Measurements from ENCODE around the gene NACC2. TPM values are rescaled to one million over a fixed set of nuclear protein-coding genes. Genes with fewer than 3 reads are reported as not detected.

Gene NACC2
- polyA plus RNA-seq, 3 donors, result 5.3 to 15.5 (median 9.1) TPM

DNA sequence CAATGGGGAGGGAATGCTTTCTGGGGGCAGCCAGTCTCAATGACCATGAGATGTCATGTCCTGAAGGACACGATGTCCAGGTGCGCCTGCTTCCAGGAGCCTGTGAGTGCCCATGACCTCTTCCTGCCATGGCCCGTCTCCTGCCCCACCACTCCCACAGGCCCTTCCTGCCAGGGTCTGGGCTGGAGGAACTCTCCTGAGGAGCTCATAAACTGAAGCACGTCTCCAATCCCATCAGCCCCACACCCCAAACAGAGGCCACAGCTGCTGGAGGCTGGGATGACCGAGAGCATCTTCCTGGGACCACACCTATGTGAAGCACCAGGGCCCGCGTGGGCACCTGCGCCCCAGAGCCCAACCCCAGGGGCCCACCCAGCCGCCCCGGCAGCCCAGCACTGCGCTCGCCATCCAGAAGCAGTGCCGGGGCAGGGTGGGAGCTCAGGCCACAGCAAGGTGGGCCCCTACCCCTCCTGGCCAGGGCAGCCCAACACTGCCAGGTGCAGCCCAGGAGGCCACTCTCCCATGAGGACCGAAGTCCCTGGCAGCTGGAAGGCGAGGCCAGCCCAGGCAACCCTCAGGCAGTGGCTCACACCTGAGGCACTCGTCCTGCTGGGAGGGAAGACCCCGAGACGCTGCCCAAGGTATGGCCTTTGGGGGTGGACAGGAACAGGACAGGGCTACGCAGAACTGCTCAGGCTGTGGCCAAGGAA is 80.0 kb downstream of the NACC2 start:
- H3K27ac ChIP-seq (ENCODE audit: low read depth, low read length), result no peak overlapping the region
- WGBS, 3 donors, result 78 to 86% (median 83%) methylated on average over 19 of the region's 19 CpGs

DNA sequence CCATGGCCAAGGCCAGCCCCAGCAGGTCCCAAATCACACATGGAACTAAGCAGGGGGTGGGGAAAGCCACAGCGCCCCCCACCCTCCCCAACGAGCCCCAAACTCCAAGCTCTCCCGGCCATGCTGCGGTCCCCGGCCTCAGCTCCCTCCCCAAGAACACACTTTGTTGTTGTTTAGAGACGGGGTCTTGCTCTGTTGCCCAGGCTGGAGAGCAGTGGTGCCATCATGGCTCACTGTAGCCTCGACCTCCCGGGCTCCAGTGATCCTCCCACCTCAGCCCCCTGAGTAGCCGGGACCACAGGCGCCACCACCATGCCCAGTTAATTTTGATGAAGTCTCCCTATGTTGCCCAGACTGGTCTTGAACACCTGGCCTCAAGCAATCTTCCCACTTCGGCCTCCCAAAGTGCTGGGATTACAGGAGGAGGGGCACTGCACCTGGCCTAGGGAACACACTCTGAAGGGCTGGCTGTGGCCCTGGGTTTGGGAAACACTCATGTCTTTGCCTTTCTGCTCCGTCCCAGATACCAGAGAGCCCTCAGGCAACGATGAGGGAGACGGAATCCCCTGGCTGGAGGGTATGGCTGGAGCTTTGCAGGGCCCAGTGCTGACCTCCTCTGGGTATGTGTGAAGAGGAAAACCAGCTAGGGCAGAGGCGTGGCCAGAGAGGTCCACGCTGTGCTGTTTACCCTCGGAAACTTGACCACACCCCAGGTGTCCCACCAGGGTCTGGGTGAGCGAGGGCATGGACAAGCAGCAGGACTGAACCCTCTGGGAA is 80.8 kb downstream of the NACC2 start:
- H3K27ac ChIP-seq (ENCODE audit: low read depth, low read length), result no peak overlapping the region
- 91 to 94% (median 91%) methylated on average over 18 of the region's 18 CpGs for WGBS, 3 donors

DNA sequence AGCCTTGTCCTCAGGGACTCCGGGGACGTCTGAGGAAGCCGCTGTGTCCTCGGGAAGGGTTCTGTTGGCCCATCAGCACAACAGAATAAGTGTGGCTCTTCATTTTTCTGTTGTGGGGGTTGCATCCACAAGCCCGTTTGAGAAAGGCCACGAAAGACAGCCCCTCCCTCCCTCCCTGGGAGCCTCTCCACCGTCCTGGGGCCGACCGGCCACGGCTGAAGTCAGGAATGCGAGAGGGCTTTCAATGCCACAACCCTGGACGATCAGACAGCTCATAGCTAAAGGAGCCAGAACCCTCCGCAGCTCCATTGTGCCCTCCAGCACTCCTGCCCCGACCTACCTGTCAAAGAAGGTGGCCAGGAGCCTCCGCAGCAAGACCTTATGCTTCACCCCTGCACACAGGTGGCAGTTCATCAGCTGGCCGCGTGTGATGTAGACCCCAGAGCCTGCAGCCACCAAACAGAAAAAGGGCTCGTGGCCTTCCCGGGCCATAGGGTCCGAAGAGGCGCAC is 81.5 kb downstream of the NACC2 start:
- no peak overlapping the region for H3K27ac ChIP-seq (ENCODE audit: low read depth, low read length)
- 89 to 92% (median 91%) methylated on average over 21 of the region's 21 CpGs for WGBS, 3 donors

DNA sequence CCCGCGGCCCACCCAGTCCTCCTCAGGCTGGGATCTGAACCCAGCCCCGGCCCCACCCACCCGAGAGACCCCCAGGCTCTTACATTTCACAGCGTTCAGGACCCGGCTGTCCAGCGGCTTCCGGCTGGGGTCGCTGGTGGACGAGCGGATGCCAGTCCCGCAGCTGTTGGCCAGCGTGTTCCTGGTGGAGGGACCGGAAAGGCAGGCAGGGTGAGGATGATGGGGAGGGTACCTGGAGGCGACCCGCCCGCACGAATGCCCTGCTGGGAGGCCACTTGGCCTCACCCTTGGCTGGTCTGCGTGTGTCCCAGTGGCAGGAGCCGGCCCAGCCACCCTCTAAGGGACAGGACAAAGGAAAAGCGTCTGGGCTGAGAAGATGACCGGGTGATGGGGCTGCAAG is 82.0 kb downstream of the NACC2 start:
- 91 to 94% (median 93%) methylated on average over 18 to 22 of the region's 22 CpGs for WGBS, 3 donors

DNA sequence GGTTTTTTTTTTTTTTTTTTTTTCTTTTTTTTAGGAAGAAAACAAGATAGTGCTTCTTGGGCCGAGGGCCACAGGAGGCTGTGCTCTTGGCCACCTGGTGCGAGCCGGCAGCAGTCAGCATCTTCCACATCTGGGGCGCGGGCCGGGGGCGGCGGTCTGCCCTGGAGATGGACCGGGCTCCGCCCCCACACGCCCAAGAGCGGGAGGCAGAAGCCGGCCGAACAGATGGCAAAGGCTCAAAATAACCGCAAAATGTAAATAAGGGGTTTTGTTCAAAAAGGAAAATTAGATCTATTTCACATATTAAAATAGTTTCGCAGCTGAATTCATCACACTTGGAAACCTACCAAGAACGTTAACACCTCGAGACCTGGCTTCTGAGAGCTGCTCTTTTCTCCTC is 82.4 kb downstream of the NACC2 start:
- 48 to 88% (median 49%) methylated on average over 18 of the region's 18 CpGs for WGBS, 3 donors
- H3K27ac ChIP-seq (ENCODE audit: low read depth, low read length), result no peak overlapping the region

More for the DNA sequence above, 82.0 kb downstream of the NACC2 start:
- H3K27ac ChIP-seq (ENCODE audit: low read depth, low read length), result no peak overlapping the region

DNA sequence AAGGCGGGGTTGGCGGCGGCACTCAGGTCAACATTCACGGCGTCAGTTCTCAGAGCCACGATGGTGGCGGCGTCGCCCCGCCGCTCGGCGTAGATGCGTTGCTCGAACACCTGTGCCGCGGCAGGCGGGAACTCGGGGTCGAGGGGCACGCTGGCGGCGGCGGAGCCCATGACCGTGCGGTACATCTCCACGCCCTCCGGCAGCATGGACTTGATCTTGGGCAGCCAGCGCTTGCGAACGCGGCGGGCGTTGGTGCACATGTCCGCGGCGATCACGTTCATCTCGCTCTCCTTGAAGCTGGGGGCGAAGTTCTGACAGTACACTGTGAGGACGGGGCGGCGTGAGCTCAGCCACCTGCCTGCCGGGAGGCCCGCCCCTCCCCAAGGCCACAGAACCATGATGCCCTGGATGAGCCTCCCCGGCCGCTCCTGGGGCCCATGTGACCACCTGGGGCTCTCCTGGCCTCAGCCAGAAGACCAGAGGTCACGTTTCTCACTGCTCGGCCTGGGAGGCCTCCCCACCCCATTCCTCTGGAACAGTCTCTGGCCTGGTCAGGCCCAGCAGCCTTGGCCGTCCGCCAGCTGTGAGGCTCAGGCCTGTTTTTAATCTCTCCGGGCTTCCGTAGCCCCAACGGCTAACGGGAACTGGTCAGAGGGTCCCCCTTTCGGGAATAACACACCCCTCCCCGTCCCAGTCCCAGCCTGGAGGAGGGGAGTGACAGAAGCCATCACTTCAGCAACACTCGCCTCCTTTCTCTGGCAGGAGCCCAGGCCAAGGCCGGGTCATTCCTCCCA is 83.2 kb downstream of the NACC2 start:
- 75 to 81% (median 78%) methylated on average over 57 to 59 of the region's 59 CpGs for WGBS, 3 donors
- H3K27ac ChIP-seq (ENCODE audit: low read depth, low read length), result no peak overlapping the region

DNA sequence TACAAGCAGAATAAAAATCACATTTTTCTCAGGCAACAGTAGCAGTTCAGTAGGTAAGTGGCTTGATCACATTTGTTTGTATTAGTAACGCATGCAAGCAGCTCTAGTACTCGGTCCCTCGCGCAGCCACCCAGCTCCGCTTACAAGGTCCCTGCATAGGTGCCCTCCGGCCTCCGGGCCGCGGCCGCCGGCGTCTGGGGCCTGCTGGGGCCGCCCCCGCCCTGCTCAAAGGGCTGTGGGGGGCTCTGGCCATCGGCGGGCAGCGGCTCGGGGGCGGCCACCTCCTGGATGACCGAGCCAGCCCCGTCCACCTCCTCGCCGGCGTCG is 83.8 kb downstream of the NACC2 start:
- 71 to 83% (median 80%) methylated on average over 24 to 25 of the region's 25 CpGs for WGBS, 3 donors
- no peak overlapping the region for H3K27ac ChIP-seq (ENCODE audit: low read depth, low read length)

DNA sequence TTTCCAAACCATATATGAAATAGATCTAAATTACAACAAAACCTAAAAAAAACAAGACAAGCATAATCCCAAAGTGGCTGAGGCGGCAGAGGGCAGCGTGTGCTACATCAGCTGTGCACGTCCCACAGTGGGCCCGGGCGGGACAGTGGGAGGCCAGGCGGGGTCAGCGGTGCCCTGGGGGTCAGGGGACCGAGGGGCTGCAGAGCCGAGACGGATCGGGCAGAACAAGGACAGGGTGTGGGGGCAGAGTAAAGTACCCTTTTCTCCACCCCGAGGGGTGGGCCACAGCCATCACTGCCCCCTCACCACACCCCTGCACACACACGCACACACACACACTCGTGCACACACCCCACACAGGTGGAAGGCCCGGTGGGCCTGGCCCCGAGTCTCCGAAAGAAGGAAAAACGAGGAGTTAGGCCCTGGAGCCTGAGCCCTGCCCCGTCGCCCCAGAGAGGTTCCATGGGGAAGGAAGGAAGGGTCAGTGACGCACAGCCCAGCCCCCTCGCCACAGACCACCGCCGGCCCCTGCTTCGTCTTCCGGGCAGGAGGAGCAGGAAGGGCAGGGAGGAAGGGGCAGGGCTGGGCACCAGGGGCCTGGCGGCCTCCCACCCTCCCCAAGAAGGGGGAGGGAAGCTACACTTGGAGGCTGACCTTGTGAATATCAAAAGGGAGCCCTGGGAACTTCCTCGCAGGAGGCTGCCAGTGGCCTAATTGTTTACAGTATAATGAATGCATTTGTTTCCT is 84.3 kb downstream of the NACC2 start:
- 71 to 88% (median 81%) methylated on average over 25 to 28 of the region's 28 CpGs for WGBS, 3 donors
- H3K27ac ChIP-seq (ENCODE audit: low read depth, low read length), result no peak overlapping the region

DNA sequence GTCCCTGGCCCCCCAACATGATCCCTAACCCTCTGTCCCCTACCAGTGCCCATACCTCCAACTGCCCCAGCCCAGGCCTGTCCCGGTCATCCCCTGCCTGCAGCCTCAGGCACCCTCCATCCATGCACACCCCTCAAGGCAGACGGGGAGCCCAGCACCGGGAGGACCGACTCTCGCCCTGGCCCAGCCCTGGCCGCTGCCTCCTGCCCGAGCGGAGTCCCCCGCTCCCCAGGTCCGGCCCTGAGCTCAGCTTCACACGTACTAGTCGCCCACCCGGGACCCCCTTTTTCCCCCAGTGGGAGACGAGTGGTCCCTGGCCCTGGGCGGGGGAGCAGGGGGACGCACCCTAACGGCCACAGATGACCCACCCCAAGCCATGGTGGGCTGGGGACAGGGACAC is 84.9 kb downstream of the NACC2 start:
- WGBS, 3 donors, result 91 to 95% (median 95%) methylated on average over 15 to 17 of the region's 17 CpGs
- no peak overlapping the region for H3K27ac ChIP-seq (ENCODE audit: low read depth, low read length)

DNA sequence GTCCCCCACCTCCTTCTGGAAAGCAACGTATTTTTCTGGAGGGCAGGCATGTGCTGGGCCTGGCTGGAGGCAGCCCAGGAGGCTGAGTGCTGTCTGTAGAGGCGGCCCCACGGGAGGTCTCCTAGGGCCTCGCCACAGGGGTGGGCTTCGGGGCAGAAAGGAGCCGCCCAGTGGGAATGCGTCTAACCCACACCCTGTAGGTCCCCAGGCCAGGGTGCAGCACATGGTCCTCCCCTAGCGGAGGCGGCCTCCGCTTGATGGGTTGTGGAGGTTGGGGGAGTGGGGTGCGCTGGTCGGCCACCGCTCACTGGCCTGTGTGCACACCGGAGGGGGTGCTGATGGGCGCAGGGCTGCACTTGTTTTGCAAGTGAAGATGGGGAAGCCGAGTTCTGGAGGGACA is 85.6 kb downstream of the NACC2 start:
- no peak overlapping the region for H3K27ac ChIP-seq (ENCODE audit: low read depth, low read length)
- WGBS, 3 donors, result 87 to 94% (median 89%) methylated on average over 15 to 16 of the region's 16 CpGs

DNA sequence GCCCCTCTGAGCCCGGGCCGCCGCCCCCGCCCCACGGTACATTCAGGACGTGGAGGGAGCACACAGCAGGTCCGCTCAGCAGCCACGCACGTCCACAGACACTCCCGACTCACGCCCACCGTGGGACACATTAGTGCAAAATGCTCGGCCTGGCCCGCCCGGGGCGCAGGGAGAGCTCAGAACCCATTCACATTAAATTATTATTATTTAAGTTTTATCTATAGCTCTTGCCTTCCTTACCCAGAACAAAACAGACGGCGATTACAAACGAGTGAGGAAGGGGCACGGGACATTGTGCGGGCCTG is 86.4 kb downstream of the NACC2 start:
- H3K27ac ChIP-seq (ENCODE audit: low read depth, low read length), result no peak overlapping the region
- WGBS, 3 donors, result 75 to 88% (median 82%) methylated on average over 21 of the region's 21 CpGs

DNA sequence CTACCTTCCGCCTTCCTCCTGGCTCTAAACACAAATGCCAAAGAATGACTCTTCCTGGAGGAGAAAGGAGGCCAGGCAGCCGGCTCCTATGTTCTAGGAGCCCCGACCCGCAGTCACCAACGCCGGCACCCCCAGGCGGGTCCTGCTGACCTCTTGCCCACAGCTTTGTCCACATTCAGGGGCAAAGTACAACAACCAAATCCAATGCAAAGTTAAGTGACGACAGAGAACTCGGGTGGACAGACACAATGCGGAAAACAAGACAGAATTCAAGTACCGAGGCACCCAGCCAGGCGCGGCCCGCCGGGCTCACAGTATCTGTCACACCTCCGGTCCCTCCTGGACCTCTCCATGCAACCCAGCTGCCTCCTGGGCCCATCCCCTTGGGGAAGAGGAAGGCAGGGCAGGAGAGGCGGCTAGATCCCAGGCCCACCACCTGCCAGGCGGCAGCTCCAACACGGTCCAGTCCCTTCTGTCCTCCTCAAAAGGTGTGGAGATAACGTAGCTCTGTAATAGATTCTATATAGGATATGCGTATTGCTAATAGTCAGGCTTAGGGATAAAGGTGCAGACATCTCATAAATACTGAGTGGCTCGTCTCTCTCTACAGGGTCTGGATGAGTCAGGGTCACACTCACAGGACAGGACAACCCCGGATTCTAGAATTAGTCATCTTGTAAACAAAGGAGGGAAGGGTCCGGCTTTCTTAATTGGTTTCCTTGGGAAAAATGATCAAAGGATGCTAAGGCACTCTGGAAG is 87.0 kb downstream of the NACC2 start:
- H3K27ac ChIP-seq (ENCODE audit: low read depth, low read length), result peak overlapping the region; percentile 51
- WGBS, 3 donors, result 69 to 83% (median 76%) methylated on average over 24 of the region's 24 CpGs

DNA sequence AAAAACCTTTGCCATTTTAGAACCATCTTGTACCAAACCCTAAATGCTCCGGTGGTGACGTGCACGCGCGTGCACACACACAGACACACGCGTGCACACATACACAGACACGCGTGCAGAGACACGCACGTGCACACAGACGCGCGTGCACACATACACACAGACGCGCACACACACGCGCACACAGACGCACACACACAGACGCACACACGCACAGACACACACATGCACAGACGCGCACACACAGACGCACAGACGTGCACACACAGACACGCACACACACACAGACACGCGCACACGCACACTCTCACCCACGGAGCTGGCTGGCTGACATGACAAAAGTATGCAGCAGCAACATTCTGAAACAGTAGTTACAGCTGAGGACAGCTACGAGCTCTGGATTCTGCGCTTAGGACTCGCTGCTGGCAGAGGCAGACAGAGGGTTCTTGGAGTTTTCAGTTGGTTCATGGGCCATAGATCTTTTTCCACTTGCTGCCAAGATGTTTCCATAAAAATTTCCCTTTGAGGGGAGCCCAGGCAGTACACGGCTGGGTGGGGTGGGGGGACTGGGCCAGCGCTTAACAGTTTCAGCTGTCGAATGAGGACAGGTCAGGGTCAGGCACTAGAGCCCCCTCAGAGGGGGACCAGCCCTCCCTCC is 87.7 kb downstream of the NACC2 start:
- WGBS, 3 donors, result 68 to 88% (median 86%) methylated on average over 36 of the region's 36 CpGs

DNA sequence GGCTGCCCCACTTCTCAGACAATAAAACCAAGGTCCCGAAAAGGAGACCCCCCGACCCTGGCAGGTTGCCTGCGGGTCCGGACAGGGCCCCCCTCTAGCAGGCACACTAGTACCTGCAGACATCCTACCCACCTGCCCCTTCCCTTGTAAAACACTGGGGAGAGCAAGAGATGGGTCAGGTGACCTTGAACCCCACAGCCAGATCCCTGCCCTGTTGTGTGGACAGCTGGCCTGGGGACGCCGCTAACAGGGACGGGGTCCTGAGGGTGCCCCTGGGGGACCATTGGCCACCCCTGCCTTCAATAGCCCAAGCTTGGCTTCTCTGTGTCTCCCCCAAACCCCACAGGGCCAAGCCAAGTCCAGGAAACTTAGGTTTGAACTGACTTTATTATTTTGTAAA is 88.9 kb downstream of the NACC2 start:
- no peak overlapping the region for H3K27ac ChIP-seq (ENCODE audit: low read depth, low read length)

More for the DNA sequence above, 87.7 kb downstream of the NACC2 start:
- H3K27ac ChIP-seq (ENCODE audit: low read depth, low read length), result no peak overlapping the region

DNA sequence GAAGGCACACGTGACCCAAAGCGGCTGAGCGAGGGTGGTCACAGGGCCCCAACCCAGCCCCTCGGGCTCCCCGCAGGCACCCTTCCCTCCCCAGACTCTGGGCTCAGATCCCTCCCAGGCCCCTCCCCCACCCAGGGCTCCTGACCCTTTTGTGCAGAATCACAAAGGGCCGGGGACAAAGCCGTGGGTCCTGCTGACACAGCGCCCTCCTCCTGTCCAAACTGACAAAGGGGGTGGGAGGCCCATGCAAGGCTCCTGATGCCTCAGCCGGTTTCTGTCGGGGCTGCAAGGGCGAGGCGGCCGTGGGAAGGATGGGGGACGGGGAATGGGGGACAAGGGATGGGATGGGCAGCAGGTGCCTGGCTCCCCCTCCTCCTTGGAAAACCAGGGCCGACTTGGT is 90.4 kb downstream of the NACC2 start:
- 62 to 89% (median 87%) methylated on average over 14 to 15 of the region's 15 CpGs for WGBS, 3 donors
- no peak overlapping the region for H3K27ac ChIP-seq (ENCODE audit: low read depth, low read length)

More for the DNA sequence above, 88.9 kb downstream of the NACC2 start:
- 81 to 88% (median 85%) methylated on average over 7 of the region's 7 CpGs for WGBS, 3 donors

DNA sequence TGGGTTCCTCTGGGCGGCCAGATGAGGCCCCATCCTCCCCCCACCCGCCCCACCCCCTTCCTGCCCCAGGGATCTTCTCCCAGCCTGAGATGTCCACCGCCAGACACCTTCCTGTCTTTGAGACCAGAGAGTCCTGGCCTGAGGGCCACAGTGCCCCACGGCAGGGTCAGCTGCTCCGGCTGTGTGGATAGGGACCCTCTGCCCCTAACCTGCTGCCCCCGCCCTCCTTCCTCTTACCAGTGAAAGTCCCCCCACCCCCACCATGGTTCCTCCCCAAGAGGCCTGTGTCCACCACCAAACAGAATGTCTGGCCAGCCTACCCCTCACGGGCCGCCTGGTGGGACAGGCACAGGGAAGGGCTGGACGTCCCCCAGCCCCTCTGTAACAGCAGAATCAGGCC is 90.9 kb downstream of the NACC2 start:
- WGBS, 3 donors, result 75 to 80% (median 79%) methylated on average over 4 to 9 of the region's 9 CpGs
- H3K27ac ChIP-seq (ENCODE audit: low read depth, low read length), result no peak overlapping the region

Data from adipose tissue (tissue), 3 donors.